Measurements from ENCODE around the gene SH3D21.

SH3D21 gene

GRCh38 chr1:36324353-36324703 is 18.2 kb downstream of the SH3D21 start:
- DNase-seq (ENCODE audit: low read depth) = no peak
- H3K4me3 ChIP-seq (ENCODE audit: control insufficient read depth, low read depth, low read length) = no peak overlapping the region
- TF ChIP-seq, protein P1, sequence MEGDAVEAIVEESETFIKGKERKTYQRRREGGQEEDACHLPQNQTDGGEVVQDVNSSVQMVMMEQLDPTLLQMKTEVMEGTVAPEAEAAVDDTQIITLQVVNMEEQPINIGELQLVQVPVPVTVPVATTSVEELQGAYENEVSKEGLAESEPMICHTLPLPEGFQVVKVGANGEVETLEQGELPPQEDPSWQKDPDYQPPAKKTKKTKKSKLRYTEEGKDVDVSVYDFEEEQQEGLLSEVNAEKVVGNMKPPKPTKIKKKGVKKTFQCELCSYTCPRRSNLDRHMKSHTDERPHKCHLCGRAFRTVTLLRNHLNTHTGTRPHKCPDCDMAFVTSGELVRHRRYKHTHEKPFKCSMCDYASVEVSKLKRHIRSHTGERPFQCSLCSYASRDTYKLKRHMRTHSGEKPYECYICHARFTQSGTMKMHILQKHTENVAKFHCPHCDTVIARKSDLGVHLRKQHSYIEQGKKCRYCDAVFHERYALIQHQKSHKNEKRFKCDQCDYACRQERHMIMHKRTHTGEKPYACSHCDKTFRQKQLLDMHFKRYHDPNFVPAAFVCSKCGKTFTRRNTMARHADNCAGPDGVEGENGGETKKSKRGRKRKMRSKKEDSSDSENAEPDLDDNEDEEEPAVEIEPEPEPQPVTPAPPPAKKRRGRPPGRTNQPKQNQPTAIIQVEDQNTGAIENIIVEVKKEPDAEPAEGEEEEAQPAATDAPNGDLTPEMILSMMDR (IDR thresholded peaks at IDR 0.05; ENCODE audit: control insufficient read depth, insufficient read depth, low read depth, low read length, missing control alignments) = no peak

GRCh38 chr1:36326499-36326898 is 20.3 kb downstream of the SH3D21 start:
- no peak for DNase-seq (ENCODE audit: low read depth)
- no peak overlapping the region for H3K4me3 ChIP-seq (ENCODE audit: control insufficient read depth, low read depth, low read length)
- TF ChIP-seq, protein P1 (IDR thresholded peaks at IDR 0.05; ENCODE audit: control insufficient read depth, insufficient read depth, low read depth, low read length, missing control alignments) = no peak

DNA sequence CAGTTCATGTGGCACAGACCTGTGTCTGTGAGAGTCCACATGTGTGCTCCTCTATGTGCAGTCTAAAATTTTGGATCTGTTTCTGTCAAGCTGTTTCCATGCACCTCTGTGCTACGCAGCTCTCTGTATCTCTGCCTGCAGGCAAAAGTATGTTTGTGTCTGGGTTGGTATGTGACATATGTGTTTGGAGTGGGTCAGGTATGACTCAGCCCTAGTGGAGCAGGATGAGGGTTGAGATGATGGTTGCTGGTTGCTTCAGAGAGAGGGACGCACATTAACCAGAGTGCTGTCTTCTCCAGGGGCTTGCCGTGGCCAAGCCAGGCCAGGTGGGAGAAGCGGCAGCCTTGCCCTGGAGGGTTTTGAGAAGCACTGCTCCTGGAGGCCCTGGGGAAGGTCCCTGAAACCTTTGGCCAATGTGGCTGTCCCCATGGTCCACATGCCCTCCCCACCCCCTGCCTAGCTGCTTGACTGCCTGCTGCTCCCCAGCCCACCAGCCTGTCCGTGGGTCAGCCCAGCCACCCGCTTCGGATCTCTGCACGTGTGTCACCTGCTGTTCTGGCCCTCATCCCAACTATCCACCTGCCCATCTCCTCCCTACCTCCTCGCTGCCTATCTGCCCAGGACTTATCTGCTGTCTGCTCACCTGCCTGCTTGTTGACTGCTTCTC is 21.4 kb downstream of the SH3D21 start:
- DNase-seq (ENCODE audit: low read depth) = no peak
- H3K4me3 ChIP-seq (ENCODE audit: control insufficient read depth, low read depth, low read length) = no peak overlapping the region
- TF ChIP-seq, protein P1 (IDR thresholded peaks at IDR 0.05; ENCODE audit: control insufficient read depth, insufficient read depth, low read depth, low read length, missing control alignments) = no peak

DNA sequence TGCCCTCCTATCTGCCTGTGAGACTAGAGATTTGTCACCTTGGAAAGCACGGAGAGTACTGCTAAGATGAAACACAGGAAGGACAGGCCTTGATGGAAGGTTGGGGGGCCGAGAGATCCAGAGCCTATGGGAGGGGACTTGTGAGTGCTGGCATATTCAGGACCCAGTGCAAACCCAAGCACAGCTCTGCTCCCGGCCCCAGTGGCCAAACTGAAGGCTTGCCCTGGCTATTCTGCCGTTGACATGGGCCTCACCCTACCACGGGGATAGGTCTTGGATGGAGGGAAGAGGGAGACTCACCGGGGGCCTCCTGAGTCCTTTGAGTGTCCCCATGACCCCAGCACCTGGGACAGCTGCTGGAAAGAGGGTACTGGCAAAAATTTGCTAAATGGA is 21.9 kb downstream of the SH3D21 start:
- H3K4me3 ChIP-seq (ENCODE audit: control insufficient read depth, low read depth, low read length) = no peak overlapping the region
- DNase-seq (ENCODE audit: low read depth) = no peak
- TF ChIP-seq, protein P1 (IDR thresholded peaks at IDR 0.05; ENCODE audit: control insufficient read depth, insufficient read depth, low read depth, low read length, missing control alignments) = no peak

DNA sequence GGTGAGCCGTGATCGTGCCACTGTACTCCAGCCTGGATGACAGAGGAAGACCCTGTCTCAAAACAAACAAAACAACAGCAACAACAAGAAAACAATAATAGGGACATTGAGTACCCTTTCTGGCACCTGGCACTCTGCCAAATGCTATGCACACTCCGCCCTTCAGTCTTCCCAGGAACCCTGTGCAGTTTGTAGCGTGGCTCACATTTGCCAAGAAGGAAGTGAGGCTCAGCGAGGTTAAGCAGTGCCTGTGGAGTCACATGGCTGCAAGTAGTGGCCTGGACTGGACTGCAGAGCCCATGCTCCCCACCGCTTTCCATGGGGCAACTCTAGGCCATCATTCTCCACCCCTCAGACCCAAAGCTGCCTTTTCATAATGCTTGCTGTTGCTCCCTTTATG is 22.5 kb downstream of the SH3D21 start:
- H3K4me3 ChIP-seq (ENCODE audit: control insufficient read depth, low read depth, low read length) = no peak overlapping the region
- TF ChIP-seq, protein P1 (IDR thresholded peaks at IDR 0.05; ENCODE audit: control insufficient read depth, insufficient read depth, low read depth, low read length, missing control alignments) = no peak
- no peak for DNase-seq (ENCODE audit: low read depth)

DNA sequence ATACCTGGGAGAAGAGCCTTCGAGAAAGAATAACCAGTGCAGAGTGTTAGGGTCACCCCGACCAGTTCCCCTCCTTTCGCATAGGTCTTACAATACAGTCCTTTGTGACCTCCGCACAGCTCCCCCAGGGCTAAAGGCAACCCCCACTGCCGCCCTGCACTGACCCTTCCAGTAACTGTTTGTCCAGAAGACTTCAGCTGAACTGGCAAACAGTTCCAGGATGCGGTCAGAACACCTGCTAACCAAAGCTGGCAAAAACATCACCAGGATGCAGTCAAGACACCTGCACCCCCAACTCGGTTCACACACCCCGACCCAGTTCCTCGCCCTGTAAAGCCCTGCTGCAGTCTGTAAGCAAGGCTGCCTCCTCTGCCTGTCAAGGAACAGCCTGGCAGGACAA is 23.6 kb downstream of the SH3D21 start:
- TF ChIP-seq, protein P1 (IDR thresholded peaks at IDR 0.05; ENCODE audit: control insufficient read depth, insufficient read depth, low read depth, low read length, missing control alignments) = no peak

GRCh38 chr1:36330940-36331339 is 24.8 kb downstream of the SH3D21 start:
- TF ChIP-seq, protein P1 (IDR thresholded peaks at IDR 0.05; ENCODE audit: control insufficient read depth, insufficient read depth, low read depth, low read length, missing control alignments) = no peak
- H3K4me3 ChIP-seq (ENCODE audit: control insufficient read depth, low read depth, low read length) = no peak overlapping the region
- no peak for DNase-seq (ENCODE audit: low read depth)

More for the DNA sequence above, 23.6 kb downstream of the SH3D21 start:
- H3K4me3 ChIP-seq (ENCODE audit: control insufficient read depth, low read depth, low read length) = no peak overlapping the region
- no peak for DNase-seq (ENCODE audit: low read depth)

Measured in AG09309 (cell line).